Panc1 (cell line): ENCODE measurements around the gene ADAMTSL2.

Experiments used
- POLR2AphosphoS5 ChIP-seq: IDR thresholded peaks from 2 replicates; pipeline ENCODE4 v1.6.1; 2012; ENCODE audit warnings: mild to moderate bottlenecking, low read depth, low read length, moderate library complexity
- SIN3A ChIP-seq: IDR thresholded peaks from 2 replicates; pipeline ENCODE4 v1.6.1; 2012; ENCODE audit warnings: low read depth, mild to moderate bottlenecking, low read length, moderate library complexity, borderline replicate concordance; ENCODE audit not compliant: insufficient read depth
- TF ChIP-seq, protein P1 (sequence below): fragments of 450-650 bp; IDR thresholded peaks from 2 replicates; pipeline ENCODE4 v1.5.1; 2017; ENCODE audit warnings: mild to moderate bottlenecking
- TF ChIP-seq, protein P2 (sequence below), 2 experiments: IDR thresholded peaks; 2 replicates each; pipeline ENCODE4 v1.6.1; 2011 to 2012; ENCODE audit warnings: low read depth in 2 of 2, control low read depth in 1 of 2, low read length in 1 of 2, mild to moderate bottlenecking in 1 of 2, moderate library complexity in 1 of 2; ENCODE audit not compliant: insufficient read depth in 1 of 2

DNA sequence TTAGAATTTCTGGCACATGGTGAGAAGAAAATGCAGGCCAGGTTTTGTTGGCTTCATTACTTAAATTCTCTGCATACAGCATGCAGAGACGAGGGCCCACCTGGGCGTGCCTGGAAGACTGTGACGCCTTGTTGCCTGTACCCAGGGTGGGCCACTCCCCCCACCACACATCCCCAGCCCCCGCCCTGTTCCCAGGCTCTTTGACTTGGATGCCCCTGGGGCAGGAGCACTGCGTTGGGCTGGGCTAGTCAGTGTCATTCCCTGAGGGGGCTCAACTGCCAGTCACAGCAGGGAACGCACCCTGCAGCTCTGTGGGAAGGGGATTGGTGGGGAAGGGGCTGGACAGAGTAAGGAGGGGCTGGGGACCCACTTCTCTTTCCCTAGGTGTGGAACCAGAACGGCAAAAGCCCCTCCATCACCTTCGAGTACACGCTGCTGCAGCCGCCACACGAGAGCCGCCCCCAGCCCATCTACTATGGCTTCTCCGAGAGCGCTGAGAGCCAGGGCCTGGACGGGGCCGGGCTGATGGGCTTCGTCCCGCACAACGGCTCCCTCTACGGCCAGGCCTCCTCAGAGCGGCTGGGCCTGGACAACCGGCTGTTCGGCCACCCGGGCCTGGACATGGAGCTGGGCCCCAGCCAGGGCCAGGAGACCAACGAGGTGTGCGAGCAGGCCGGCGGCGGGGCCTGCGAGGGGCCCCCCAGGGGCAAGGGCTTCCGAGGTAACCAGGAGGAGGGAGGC is 19.6 kb downstream of the ADAMTSL2 start:
- TF ChIP-seq, protein P1, sequence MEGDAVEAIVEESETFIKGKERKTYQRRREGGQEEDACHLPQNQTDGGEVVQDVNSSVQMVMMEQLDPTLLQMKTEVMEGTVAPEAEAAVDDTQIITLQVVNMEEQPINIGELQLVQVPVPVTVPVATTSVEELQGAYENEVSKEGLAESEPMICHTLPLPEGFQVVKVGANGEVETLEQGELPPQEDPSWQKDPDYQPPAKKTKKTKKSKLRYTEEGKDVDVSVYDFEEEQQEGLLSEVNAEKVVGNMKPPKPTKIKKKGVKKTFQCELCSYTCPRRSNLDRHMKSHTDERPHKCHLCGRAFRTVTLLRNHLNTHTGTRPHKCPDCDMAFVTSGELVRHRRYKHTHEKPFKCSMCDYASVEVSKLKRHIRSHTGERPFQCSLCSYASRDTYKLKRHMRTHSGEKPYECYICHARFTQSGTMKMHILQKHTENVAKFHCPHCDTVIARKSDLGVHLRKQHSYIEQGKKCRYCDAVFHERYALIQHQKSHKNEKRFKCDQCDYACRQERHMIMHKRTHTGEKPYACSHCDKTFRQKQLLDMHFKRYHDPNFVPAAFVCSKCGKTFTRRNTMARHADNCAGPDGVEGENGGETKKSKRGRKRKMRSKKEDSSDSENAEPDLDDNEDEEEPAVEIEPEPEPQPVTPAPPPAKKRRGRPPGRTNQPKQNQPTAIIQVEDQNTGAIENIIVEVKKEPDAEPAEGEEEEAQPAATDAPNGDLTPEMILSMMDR: no peak
- TF ChIP-seq POLR2AphosphoS5: no peak
- TF ChIP-seq, protein P2, sequence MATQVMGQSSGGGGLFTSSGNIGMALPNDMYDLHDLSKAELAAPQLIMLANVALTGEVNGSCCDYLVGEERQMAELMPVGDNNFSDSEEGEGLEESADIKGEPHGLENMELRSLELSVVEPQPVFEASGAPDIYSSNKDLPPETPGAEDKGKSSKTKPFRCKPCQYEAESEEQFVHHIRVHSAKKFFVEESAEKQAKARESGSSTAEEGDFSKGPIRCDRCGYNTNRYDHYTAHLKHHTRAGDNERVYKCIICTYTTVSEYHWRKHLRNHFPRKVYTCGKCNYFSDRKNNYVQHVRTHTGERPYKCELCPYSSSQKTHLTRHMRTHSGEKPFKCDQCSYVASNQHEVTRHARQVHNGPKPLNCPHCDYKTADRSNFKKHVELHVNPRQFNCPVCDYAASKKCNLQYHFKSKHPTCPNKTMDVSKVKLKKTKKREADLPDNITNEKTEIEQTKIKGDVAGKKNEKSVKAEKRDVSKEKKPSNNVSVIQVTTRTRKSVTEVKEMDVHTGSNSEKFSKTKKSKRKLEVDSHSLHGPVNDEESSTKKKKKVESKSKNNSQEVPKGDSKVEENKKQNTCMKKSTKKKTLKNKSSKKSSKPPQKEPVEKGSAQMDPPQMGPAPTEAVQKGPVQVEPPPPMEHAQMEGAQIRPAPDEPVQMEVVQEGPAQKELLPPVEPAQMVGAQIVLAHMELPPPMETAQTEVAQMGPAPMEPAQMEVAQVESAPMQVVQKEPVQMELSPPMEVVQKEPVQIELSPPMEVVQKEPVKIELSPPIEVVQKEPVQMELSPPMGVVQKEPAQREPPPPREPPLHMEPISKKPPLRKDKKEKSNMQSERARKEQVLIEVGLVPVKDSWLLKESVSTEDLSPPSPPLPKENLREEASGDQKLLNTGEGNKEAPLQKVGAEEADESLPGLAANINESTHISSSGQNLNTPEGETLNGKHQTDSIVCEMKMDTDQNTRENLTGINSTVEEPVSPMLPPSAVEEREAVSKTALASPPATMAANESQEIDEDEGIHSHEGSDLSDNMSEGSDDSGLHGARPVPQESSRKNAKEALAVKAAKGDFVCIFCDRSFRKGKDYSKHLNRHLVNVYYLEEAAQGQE (IDR thresholded peaks at IDR 0.05; ENCODE audit: insufficient read depth in 1 of 2, low read depth in 2 of 2, low read length in 1 of 2): no peak
- TF ChIP-seq SIN3A: no peak
